HG02798 (cell line): ENCODE data around the gene TMEM143.
"Not testable (repeated sequence)": the region's sequence is repeated elsewhere in the genome, so short reads cannot be mapped to it uniquely, and the experiment has no call there.

ENCODE experiments used
- ATAC-seq: cut with Tn5 transposase; IDR thresholded peaks from one replicate; pipeline ENCODE4 v1.9.1; 2021; ENCODE audit warnings: mild to moderate bottlenecking; ENCODE audit not compliant: unreplicated experiment, poor library complexity

Gene TMEM143

GRCh38 chr19:48391100-48392005 lies 27.6 kb upstream of the TMEM143 start, which contains the start of gene KDELR1:
Gene KDELR1, minus strand, starts transcription at chr19:48391551. Its CDS starts 193 bp downstream, at chr19:48391358.
- ATAC-seq = peak; percentile 81

- peak; percentile 43 for ATAC-seq
These were observed 26.7 kb upstream of the TMEM143 start for GRCh38 chr19:48390188-48391099.

GRCh38 chr19:48386981-48387380 lies 23.2 kb upstream of the TMEM143 start:
- ATAC-seq = no peak

GRCh38 chr19:48385461-48386087 lies 21.8 kb upstream of the TMEM143 start:
- no peak for ATAC-seq

GRCh38 chr19:48382286-48382685 lies 18.5 kb upstream of the TMEM143 start:
- ATAC-seq = no peak

- no peak for ATAC-seq
These were observed 17.6 kb upstream of the TMEM143 start for GRCh38 chr19:48381178-48381950.

GRCh38 chr19:48379058-48379457 lies 15.3 kb upstream of the TMEM143 start:
- ATAC-seq = no peak

- no peak for ATAC-seq
These were observed 14.4 kb upstream of the TMEM143 start for GRCh38 chr19:48378194-48378570.

GRCh38 chr19:48373567-48373966 lies 9.8 kb upstream of the TMEM143 start:
- no peak for ATAC-seq

- ATAC-seq = no peak
These were observed 9.2 kb upstream of the TMEM143 start for GRCh38 chr19:48372904-48373303.

- not testable (repeated sequence) for ATAC-seq
These were observed 8.0 kb upstream of the TMEM143 start for GRCh38 chr19:48371771-48372170.

- no peak for ATAC-seq
These were observed 7.6 kb upstream of the TMEM143 start for GRCh38 chr19:48371367-48371766.

- no peak for ATAC-seq
These were observed 7.2 kb upstream of the TMEM143 start for GRCh38 chr19:48370955-48371354.

- ATAC-seq = no peak
These were observed 5.2 kb upstream of the TMEM143 start for GRCh38 chr19:48368936-48369335.

- ATAC-seq = no peak
These were observed 4.1 kb upstream of the TMEM143 start for GRCh38 chr19:48367855-48368254.

GRCh38 chr19:48365602-48366001 lies 1.9 kb upstream of the TMEM143 start:
- no peak for ATAC-seq

GRCh38 chr19:48364598-48365348 lies 1.0 kb upstream of the TMEM143 start:
- ATAC-seq = no peak

GRCh38 chr19:48363500-48363809 lies 285 bp downstream of the TMEM143 start:
- ATAC-seq = peak; percentile 15
